ENCODE results near the gene ACVR1. TPM values are rescaled to one million over a fixed set of nuclear protein-coding genes. Genes with fewer than 3 reads are reported as not detected.
A peak's percentile ranks its signal among the peaks of the same experiment; 100 is the strongest.

Gene ACVR1
- total and polyA plus RNA-seq, 9 of the 15 experiments (the other 6 are each of a cell fraction or from before 2014, with no cell fraction given): 3.8 to 14.3 (median 6.9) TPM

DNA sequence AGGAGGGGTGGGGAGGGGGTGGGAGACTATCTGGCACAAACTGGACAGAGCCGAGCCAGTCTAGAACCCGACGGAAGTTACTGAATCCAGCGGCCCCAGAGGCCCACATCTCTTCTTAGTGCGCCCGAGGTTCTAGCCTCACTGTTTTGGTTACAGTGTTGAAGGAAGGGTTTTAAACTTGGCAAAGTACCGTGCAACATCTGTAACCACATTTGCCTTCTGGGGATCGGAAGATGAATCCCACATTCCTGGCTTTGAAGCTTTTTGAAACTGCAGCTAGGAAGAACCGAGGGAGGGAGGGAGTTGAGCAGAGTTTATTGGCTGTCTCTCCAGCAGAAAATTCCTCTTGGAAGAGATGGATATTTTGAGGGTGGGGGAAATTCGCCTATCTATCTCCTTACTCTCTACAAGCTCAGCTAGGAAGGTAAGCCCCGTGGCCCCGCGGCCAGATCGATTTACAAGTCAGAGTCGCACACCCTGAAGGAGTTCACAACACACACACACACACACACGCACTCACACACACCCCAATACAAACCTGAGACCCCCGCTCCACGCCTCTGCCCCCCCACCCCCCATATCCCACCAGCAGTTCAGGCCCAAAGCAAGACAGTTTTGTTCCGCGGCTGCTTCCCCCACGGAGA, 1.0 kb downstream of the ACVR1 start:
- in situ Hi-C loops (cut with MboI) (no loop called here), intact Hi-C loops (cut with micrococcal nuclease) (loop anchor here (1.0 to 10.0 kb wide), 2 partner anchors 89 to 130 kb away; no protein-coding TSS in a partner anchor)
- Histone ChIP-seq H3K27ac (ENCODE audit: extremely low read depth, low read depth, low read length) (peak overlapping the region; percentile 73), H3K4me1 (replicated peaks in 1 of 2; ENCODE audit: control insufficient read depth in 2 of 2, insufficient read depth in 2 of 2, low read length in 2 of 2) (peaks cover 8 to 19% of the 10 kb centered on the region in 2 experiments), H3K9ac (ENCODE audit: insufficient read depth in 1 of 2, low read depth in 2 of 2, low read length in 2 of 2) (peak overlapping the region; percentile 83 to 89), H3K27me3 (ENCODE audit: control insufficient read depth in 2 of 2, insufficient read depth in 2 of 2, low read length in 2 of 2) (no peaks in the 10 kb centered on the region), H3K9me1 (ENCODE audit: control insufficient read depth, insufficient read depth, low read length) (no peaks in the 10 kb centered on the region), H4K20me1 (replicated peaks; ENCODE audit: control insufficient read depth, insufficient read depth, low read length) (no peaks in the 10 kb centered on the region), H3K79me2 (ENCODE audit: control insufficient read depth, insufficient read depth, low read length) (peaks cover 34% of the 10 kb centered on the region), H3K36me3 (ENCODE audit: control insufficient read depth, insufficient read depth, low read length) (no peaks in the 10 kb centered on the region), H3K4me3 (peak overlapping the region; percentile 67), H3K9me3 (replicated peaks; ENCODE audit: control insufficient read depth, insufficient read depth, low read depth, low read length) (no peaks in the 10 kb centered on the region), H3K4me2 (ENCODE audit: insufficient read depth, low read length) (peak overlapping the region; percentile 90), H2AFZ (ENCODE audit: low read depth, low read length) (peak overlapping the region; percentile 80)
- 2% methylated on average over 21 of the region's 21 CpGs for WGBS (ENCODE audit: insufficient coverage, low coverage, missing lambda C conversion rate)
- DNase-seq (ENCODE audit: extremely low read depth in 1 of 4, low spot score in 3 of 4) (peak; percentile 15 to 65 (median 32)), ATAC-seq (peak; percentile 35), FAIRE-seq (peak; percentile 65)
- POLR2A ChIA-PET: interaction anchor here (0.8 to 2.9 kb wide), 12 partner anchors 8 to 117 kb away, joined by 3 to 16 read pairs (median 4); no protein-coding TSS in a partner anchor
- CTCF ChIA-PET (ENCODE audit: low intra/inter-chr PET ratio): interaction anchor here (0.5 kb wide), 1 partner anchor 132 kb away, joined by 3 read pairs; no protein-coding TSS in a partner anchor
- BruUV-seq (replicated peaks): no TSS peak
- TF ChIP-seq BRD9 (IDR thresholded peaks at IDR 0.05; ENCODE audit: low read depth, partially characterized antibody): no peak
- TF ChIP-seq SMAD1 (IDR thresholded peaks at IDR 0.05; ENCODE audit: low read depth, low read length, partially characterized antibody): no peak
- no peak for TF ChIP-seq ZNF133 (CRISPR knock-in tag; IDR thresholded peaks at IDR 0.05)
- no peak for TF ChIP-seq ILK (tag; IDR thresholded peaks at IDR 0.05; ENCODE audit: borderline replicate concordance, low read depth)
- no peak for TF ChIP-seq PBX2 (CRISPR knock-in tag; IDR thresholded peaks at IDR 0.05; ENCODE audit: low read depth)
- no peak for TF ChIP-seq PBX2 (tag; conservative IDR thresholded peaks at IDR 0.05; ENCODE audit: low read depth)
- no peak for TF ChIP-seq CHD4 (IDR thresholded peaks at IDR 0.05; ENCODE audit: insufficient read depth, insufficient replicate concordance, low read depth, low read length, poor library complexity, severe bottlenecking)
- no peak for TF ChIP-seq ZNF785 (CRISPR knock-in tag; IDR thresholded peaks at IDR 0.05)
- TF ChIP-seq, protein P1, sequence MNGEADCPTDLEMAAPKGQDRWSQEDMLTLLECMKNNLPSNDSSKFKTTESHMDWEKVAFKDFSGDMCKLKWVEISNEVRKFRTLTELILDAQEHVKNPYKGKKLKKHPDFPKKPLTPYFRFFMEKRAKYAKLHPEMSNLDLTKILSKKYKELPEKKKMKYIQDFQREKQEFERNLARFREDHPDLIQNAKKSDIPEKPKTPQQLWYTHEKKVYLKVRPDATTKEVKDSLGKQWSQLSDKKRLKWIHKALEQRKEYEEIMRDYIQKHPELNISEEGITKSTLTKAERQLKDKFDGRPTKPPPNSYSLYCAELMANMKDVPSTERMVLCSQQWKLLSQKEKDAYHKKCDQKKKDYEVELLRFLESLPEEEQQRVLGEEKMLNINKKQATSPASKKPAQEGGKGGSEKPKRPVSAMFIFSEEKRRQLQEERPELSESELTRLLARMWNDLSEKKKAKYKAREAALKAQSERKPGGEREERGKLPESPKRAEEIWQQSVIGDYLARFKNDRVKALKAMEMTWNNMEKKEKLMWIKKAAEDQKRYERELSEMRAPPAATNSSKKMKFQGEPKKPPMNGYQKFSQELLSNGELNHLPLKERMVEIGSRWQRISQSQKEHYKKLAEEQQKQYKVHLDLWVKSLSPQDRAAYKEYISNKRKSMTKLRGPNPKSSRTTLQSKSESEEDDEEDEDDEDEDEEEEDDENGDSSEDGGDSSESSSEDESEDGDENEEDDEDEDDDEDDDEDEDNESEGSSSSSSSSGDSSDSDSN (IDR thresholded peaks at IDR 0.05; ENCODE audit: borderline replicate concordance in 1 of 2, low read depth in 2 of 2, low read length in 2 of 2): 0 out of 4 replicates have a peak, but pooled peaks of 1 of the 2 experiments have one; percentile 35
- TF ChIP-seq, protein P2, sequence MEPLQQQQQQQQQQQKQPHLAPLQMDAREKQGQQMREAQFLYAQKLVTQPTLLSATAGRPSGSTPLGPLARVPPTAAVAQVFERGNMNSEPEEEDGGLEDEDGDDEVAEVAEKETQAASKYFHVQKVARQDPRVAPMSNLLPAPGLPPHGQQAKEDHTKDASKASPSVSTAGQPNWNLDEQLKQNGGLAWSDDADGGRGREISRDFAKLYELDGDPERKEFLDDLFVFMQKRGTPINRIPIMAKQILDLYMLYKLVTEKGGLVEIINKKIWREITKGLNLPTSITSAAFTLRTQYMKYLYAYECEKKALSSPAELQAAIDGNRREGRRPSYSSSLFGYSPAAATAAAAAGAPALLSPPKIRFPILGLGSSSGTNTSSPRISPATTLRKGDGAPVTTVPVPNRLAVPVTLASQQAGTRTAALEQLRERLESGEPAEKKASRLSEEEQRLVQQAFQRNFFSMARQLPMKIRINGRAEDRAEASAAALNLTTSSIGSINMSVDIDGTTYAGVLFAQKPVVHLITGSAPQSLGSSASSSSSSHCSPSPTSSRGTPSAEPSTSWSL (CRISPR knock-in tag; IDR thresholded peaks at IDR 0.05; ENCODE audit: borderline replicate concordance): no peak
- no peak for TF ChIP-seq EZH2 (IDR thresholded peaks at IDR 0.05; ENCODE audit: borderline replicate concordance, low read depth, low read length)
- TF ChIP-seq NR2F6 (CRISPR knock-in tag; IDR thresholded peaks at IDR 0.05): no peak
- no peak for TF ChIP-seq POLR3G (IDR thresholded peaks at IDR 0.05; ENCODE audit: extremely low read depth, insufficient read length, insufficient replicate concordance)

All from K562 (cell line).